CD4-positive, alpha-beta memory T cell (primary cell): Measurements from ENCODE around the gene USP19. TPM values are rescaled to one million over a fixed set of nuclear protein-coding genes. Genes with fewer than 3 reads are reported as not detected.

ENCODE experiments used
- CTCF ChIA-PET: fragments of 350-600 bp; sonication (Branson Sonifier 250); formaldehyde crosslinking; loops from one replicate; lab custom pipeline; 2021; ENCODE audit warnings: inconsistent platforms; ENCODE audit not compliant: partially characterized antibody; lab: Charles Lee
- POLR2A ChIA-PET: fragments of 350-600 bp; sonication (Branson Sonifier 250); formaldehyde crosslinking; loops from one replicate; lab custom pipeline; 2021; ENCODE audit not compliant: partially characterized antibody; lab: Charles Lee
- DNase-seq, 5 donors: peaks; one replicate each; pipeline versions ENCODE4 v3.0.0 to v3.0.0-alpha.2; 2020 to 2022; ENCODE audit warnings: mixed read lengths in 1 of 5
- H3K27ac ChIP-seq: one replicate; pipeline ENCODE4 v1.7.0; 2013; ENCODE audit warnings: low read depth, low read length
- H3K27me3 ChIP-seq: 2 replicates; pipeline ENCODE4 v1.7.0; 2013; ENCODE audit warnings: mild to moderate bottlenecking, low read length, moderate library complexity; ENCODE audit not compliant: insufficient read depth
- H3K36me3 ChIP-seq: 2 replicates; pipeline ENCODE4 v1.7.0; 2013; ENCODE audit warnings: mild to moderate bottlenecking, low read length, moderate library complexity; ENCODE audit not compliant: insufficient read depth
- H3K4me1 ChIP-seq: 2 replicates; pipeline ENCODE4 v1.7.0; 2013; ENCODE audit warnings: mild to moderate bottlenecking, low read length, moderate library complexity; ENCODE audit not compliant: insufficient read depth
- H3K4me3 ChIP-seq, 2 donors: one replicate each; pipeline ENCODE4 v1.7.0; 2013; ENCODE audit warnings: low read length in 2 of 2, mild to moderate bottlenecking in 1 of 2
- H3K9me3 ChIP-seq, 2 donors: one replicate each; pipeline ENCODE4 v1.7.0; 2013; ENCODE audit warnings: low read length in 2 of 2, control low read depth in 1 of 2; ENCODE audit not compliant: control insufficient read depth in 1 of 2
- H3K27ac Mint-ChIP-seq, 7 donors: one replicate each; pipeline ENCODE4 v1.8.0; 2020 to 2021; ENCODE audit warnings: mixed read lengths in 7 of 7, mild to moderate bottlenecking in 6 of 7, inconsistent platforms in 3 of 7, moderate library complexity in 3 of 7
- H3K27me3 Mint-ChIP-seq, 2 donors: one replicate each; pipeline ENCODE4 v1.8.0; 2020 to 2021; ENCODE audit warnings: mixed read lengths in 2 of 2
- H3K36me3 Mint-ChIP-seq, 2 donors: one replicate each; pipeline ENCODE4 v1.8.0; 2020 to 2021; ENCODE audit warnings: mixed read lengths in 2 of 2, inconsistent platforms in 1 of 2, mild to moderate bottlenecking in 1 of 2
- H3K4me1 Mint-ChIP-seq, 4 donors: one replicate each; pipeline ENCODE4 v1.8.0; 2020 to 2021; ENCODE audit warnings: mixed read lengths in 4 of 4, mild to moderate bottlenecking in 1 of 4
- H3K4me3 Mint-ChIP-seq, 8 donors: one replicate each; pipeline ENCODE4 v1.8.0; 2020 to 2021; ENCODE audit warnings: mixed read lengths in 8 of 8, mild to moderate bottlenecking in 7 of 8, moderate library complexity in 6 of 8, inconsistent platforms in 3 of 8
- H3K9me3 Mint-ChIP-seq, 8 donors: one replicate each; pipeline ENCODE4 v1.8.0; 2020 to 2021; ENCODE audit warnings: mixed read lengths in 8 of 8, mild to moderate bottlenecking in 5 of 8, inconsistent platforms in 3 of 8, moderate library complexity in 1 of 8
- intact Hi-C: fragments of 100-400 bp; cut with micrococcal nuclease; formaldehyde crosslinking; loops from one replicate; pipeline ENCODE4 v1.15.1; 2023
- polyA plus RNA-seq, 2 donors: library from polyadenylated mRNA; unstranded; fragments of 300-500 nt; fragmentation: Illumina TruSeq; gene quantifications; one replicate each; pipeline ENCODE4 v1.2.3, GENCODE V29; 2021
- total RNA-seq, 2 experiments: library from RNA; stranded (reverse); gene quantifications; one replicate each; pipeline ENCODE4 v1.2.3, GENCODE V29; 2021

Gene USP19
- total and polyA plus RNA-seq, 4 experiments from 2014 or later: 24.9 to 105 (median 64.9) TPM

- Histone ChIP-seq H3K4me1 (peaks cover 23% of the 10 kb centered on the region), H3K4me3 (no peak overlapping the region), H3K9me3 (no peaks in the 10 kb centered on the region), H3K27me3 (no peaks in the 10 kb centered on the region), H3K36me3 (no peaks in the 10 kb centered on the region), H3K27ac (no peak overlapping the region)
- H3K27ac Mint-ChIP-seq: peak overlapping the region in 1 of 7 donors; percentile 25
- no peaks in the 10 kb centered on the region for H3K9me3 Mint-ChIP-seq
- intact Hi-C loops: no loop called here
- peaks cover 7 to 29% (median 15%) of the 10 kb centered on the region in 4 donors for H3K4me1 Mint-ChIP-seq
- ChIA-PET CTCF (interaction anchor here (1.1 to 1.2 kb wide), 3 partner anchors 35 to 133 kb away, joined by 3 read pairs; partner anchors contain the start of gene WDR6), POLR2A (interaction anchor here (1.5 to 5.9 kb wide), 3 partner anchors 17 to 102 kb away, joined by 4 to 105 read pairs (median 66); partner anchors contain the start of genes NDUFAF3, QARS1 and QRICH1)
- no peak overlapping the region for H3K4me3 Mint-ChIP-seq
- H3K36me3 Mint-ChIP-seq: peaks cover 5 to 7% of the 10 kb centered on the region in 2 donors
- DNase-seq: no peak
- H3K27me3 Mint-ChIP-seq: no peaks in the 10 kb centered on the region
Measured at GRCh38 chr3:49123687-49124086, 3.1 kb upstream of the USP19 start.

DNA sequence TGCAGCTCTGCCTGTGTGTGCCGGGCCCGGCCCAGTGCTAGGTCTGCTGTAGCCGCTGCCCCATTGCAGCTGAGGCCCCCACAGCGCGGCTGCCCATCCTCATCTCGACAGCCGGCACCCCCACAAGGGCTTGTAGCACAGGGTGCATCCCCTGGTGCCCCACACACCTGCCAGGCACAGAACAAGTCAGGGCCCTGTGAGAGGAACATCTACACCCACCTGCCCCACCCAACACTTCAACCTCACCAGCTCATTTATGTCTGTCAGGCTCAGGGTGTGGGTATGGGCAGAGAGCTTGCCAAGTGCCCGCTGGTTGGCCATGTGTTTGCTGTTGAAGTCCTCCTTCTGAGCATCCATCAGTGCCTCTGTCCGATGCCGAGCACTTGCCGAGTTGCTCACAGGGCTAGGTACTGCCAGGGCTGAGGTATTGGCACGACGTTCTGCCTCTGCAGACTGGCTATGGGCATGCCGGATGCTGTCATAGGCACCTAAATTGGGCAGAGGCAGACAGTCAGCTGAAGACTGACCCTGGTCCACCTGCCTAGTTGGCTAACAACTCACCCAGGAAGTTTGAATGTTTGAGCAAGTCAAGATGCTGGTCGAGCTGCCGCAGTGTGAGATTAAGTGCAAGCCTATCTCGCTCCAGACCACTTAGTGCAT is 2.4 kb upstream of the USP19 start:
- H3K4me1 Mint-ChIP-seq: peaks cover 7 to 29% (median 15%) of the 10 kb centered on the region in 4 donors
- no peaks in the 10 kb centered on the region for H3K9me3 ChIP-seq
- no peak overlapping the region for H3K27ac ChIP-seq
- H3K4me3 ChIP-seq: no peak overlapping the region
- H3K36me3 Mint-ChIP-seq: peaks cover 5 to 7% of the 10 kb centered on the region in 2 donors
- intact Hi-C loops: no loop called here
- peak overlapping the region in 1 of 8 donors; percentile 10 for H3K4me3 Mint-ChIP-seq
- peak overlapping the region in 1 of 7 donors; percentile 25 for H3K27ac Mint-ChIP-seq
- peaks cover 26% of the 10 kb centered on the region for H3K4me1 ChIP-seq
- H3K27me3 Mint-ChIP-seq: no peaks in the 10 kb centered on the region
- H3K36me3 ChIP-seq: peaks cover under 1% of the 10 kb centered on the region
- no peaks in the 10 kb centered on the region for H3K27me3 ChIP-seq
- DNase-seq: no peak
- POLR2A ChIA-PET: interaction anchor here (5.5 to 5.9 kb wide), 2 partner anchors 16 to 29 kb away, joined by 66 to 105 read pairs; partner anchors contain the start of genes QARS1 and QRICH1
- CTCF ChIA-PET: interaction anchor here (1.1 to 1.2 kb wide), 3 partner anchors 35 to 132 kb away, joined by 3 read pairs; partner anchors contain the start of gene WDR6
- H3K9me3 Mint-ChIP-seq: no peaks in the 10 kb centered on the region

GRCh38 chr3:49122451-49122850 is 1.8 kb upstream of the USP19 start:
- Histone ChIP-seq H3K9me3 (no peaks in the 10 kb centered on the region), H3K36me3 (peaks cover 6% of the 10 kb centered on the region), H3K4me3 (no peak overlapping the region), H3K4me1 (peaks cover 26% of the 10 kb centered on the region), H3K27me3 (no peaks in the 10 kb centered on the region), H3K27ac (no peak overlapping the region)
- peak overlapping the region in 1 of 8 donors; percentile 39 for H3K4me3 Mint-ChIP-seq
- DNase-seq: no peak
- intact Hi-C loops: no loop called here
- H3K36me3 Mint-ChIP-seq: peaks cover 6 to 9% of the 10 kb centered on the region in 2 donors
- no peaks in the 10 kb centered on the region for H3K9me3 Mint-ChIP-seq
- peaks cover 7 to 29% (median 18%) of the 10 kb centered on the region in 4 donors for H3K4me1 Mint-ChIP-seq
- H3K27ac Mint-ChIP-seq: peak overlapping the region; percentile 70 to 95 (median 92)
- CTCF ChIA-PET: interaction anchor here (1.3 kb wide), 1 partner anchor 47 kb away, joined by 3 read pairs; no protein-coding TSS in a partner anchor
- H3K27me3 Mint-ChIP-seq: no peaks in the 10 kb centered on the region
- POLR2A ChIA-PET: interaction anchor here (2.8 to 5.9 kb wide), 3 partner anchors 16 to 94 kb away, joined by 21 to 105 read pairs (median 66); partner anchors contain the start of genes IMPDH2, QARS1 and QRICH1

DNA sequence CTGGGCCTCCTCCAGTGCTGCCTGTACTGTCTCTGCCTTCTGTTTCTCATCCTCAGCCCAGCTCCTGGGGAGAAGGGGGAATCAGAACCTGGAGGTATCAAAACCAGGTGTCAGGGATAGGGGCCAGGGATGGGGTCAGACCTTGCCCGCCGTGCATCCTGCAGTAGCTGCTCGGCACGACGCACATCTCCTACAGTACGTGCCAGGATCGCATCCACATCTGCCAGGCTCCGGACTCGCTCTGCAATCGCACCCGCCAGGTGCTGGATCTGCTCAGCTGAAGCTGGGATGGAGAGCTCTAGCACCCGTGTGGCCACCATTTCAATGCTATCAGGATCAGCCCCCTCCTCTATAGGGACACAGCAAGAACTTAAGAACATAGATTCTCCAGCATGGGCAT is 1.4 kb upstream of the USP19 start:
- Histone ChIP-seq H3K27ac (no peak overlapping the region), H3K4me3 (no peak overlapping the region), H3K36me3 (peaks cover 10% of the 10 kb centered on the region), H3K27me3 (no peaks in the 10 kb centered on the region), H3K4me1 (peaks cover 26% of the 10 kb centered on the region), H3K9me3 (no peaks in the 10 kb centered on the region)
- intact Hi-C loops: no loop called here
- Mint-ChIP-seq H3K4me3 (peak overlapping the region in 6 of 8 donors; percentile 33 to 90 (median 58)), H3K4me1 (peaks cover 7 to 29% (median 19%) of the 10 kb centered on the region in 4 donors), H3K36me3 (peaks cover 9% of the 10 kb centered on the region in 2 donors), H3K27ac (peak overlapping the region; percentile 70 to 95 (median 92)), H3K27me3 (no peaks in the 10 kb centered on the region), H3K9me3 (no peaks in the 10 kb centered on the region)
- POLR2A ChIA-PET: interaction anchor here (1.3 to 5.9 kb wide), 9 partner anchors 11 to 203 kb away, joined by 4 to 105 read pairs (median 12); partner anchors contain the start of genes ARIH2, IMPDH2, LAMB2 and NDUFAF3
- CTCF ChIA-PET: interaction anchor here (1.3 to 3.2 kb wide), 3 partner anchors 29 to 134 kb away, joined by 3 to 24 read pairs (median 17); partner anchors contain the start of genes P4HTM and QRICH1
- no peak for DNase-seq

GRCh38 chr3:49121132-49121736 is 611 bp upstream of the USP19 start:
- no peaks in the 10 kb centered on the region for H3K27me3 Mint-ChIP-seq
- peak overlapping the region in 1 of 2 donors; percentile 94 for H3K4me3 ChIP-seq

GRCh38 chr3:49120096-49120437 is 556 bp downstream of the USP19 start:
- Histone ChIP-seq H3K9me3 (no peaks in the 10 kb centered on the region), H3K4me3 (peak overlapping the region; percentile 45 to 94), H3K4me1 (peaks cover 26% of the 10 kb centered on the region), H3K27me3 (no peaks in the 10 kb centered on the region), H3K27ac (peak overlapping the region; percentile 92), H3K36me3 (peaks cover 30% of the 10 kb centered on the region)
- Mint-ChIP-seq H3K4me1 (peaks cover 7 to 35% (median 21%) of the 10 kb centered on the region in 4 donors), H3K4me3 (peak overlapping the region; percentile 86 to 90 (median 89)), H3K9me3 (no peaks in the 10 kb centered on the region), H3K27me3 (no peaks in the 10 kb centered on the region), H3K27ac (peak overlapping the region; percentile 88 to 95 (median 92)), H3K36me3 (peaks cover 23 to 26% of the 10 kb centered on the region in 2 donors)
- DNase-seq: peak in 2 of 5 donors; percentile 14 to 16
- ChIA-PET CTCF (interaction anchor here (1.0 to 3.2 kb wide), 7 partner anchors 10 to 132 kb away, joined by 3 to 24 read pairs (median 4); partner anchors contain the start of genes P4HTM, QRICH1 and WDR6), POLR2A (interaction anchor here (1.0 to 5.9 kb wide), 15 partner anchors 10 to 820 kb away, joined by 4 to 105 read pairs (median 10); partner anchors contain the start of genes CCDC71, IMPDH2, IP6K2 and NDUFAF3)
- intact Hi-C loops: loop anchor here (1.0 to 2.0 kb wide), 4 partner anchors 16 to 51 kb away; partner anchors contain the start of genes KLHDC8B, QARS1 and QRICH1

More at GRCh38 chr3:49121132-49121736, 611 bp upstream of the USP19 start:
- Histone ChIP-seq H3K9me3 (no peaks in the 10 kb centered on the region), H3K27me3 (no peaks in the 10 kb centered on the region), H3K27ac (peak overlapping the region; percentile 92), H3K4me1 (peaks cover 26% of the 10 kb centered on the region), H3K36me3 (peaks cover 18% of the 10 kb centered on the region)
- peaks cover 13 to 15% of the 10 kb centered on the region in 2 donors for H3K36me3 Mint-ChIP-seq
- H3K4me3 Mint-ChIP-seq: peak overlapping the region; percentile 53 to 90 (median 88)
- peaks cover 7 to 33% (median 19%) of the 10 kb centered on the region in 4 donors for H3K4me1 Mint-ChIP-seq
- CTCF ChIA-PET: interaction anchor here (0.9 to 3.2 kb wide), 9 partner anchors 16 to 133 kb away, joined by 3 to 24 read pairs (median 4); partner anchors contain the start of genes NDUFAF3, P4HTM, QARS1 and QRICH1
- H3K9me3 Mint-ChIP-seq: no peaks in the 10 kb centered on the region
- POLR2A ChIA-PET: interaction anchor here (0.6 to 5.9 kb wide), 27 partner anchors 9 to 1115 kb away, joined by 3 to 105 read pairs (median 5); partner anchors contain the start of genes ARIH2, BSN, CCDC71 and DAG1
- peak overlapping the region; percentile 70 to 95 (median 92) for H3K27ac Mint-ChIP-seq
- intact Hi-C loops: loop anchor here (2.0 kb wide), 2 partner anchors 38 to 50 kb away; partner anchors contain the start of gene KLHDC8B
- peak in 1 of 5 donors; percentile 4 for DNase-seq
